ENCODE results near the gene ZNF70.
"Not testable (repeated sequence)": the region's sequence is repeated elsewhere in the genome, so short reads cannot be mapped to it uniquely, and the experiment has no call there.

Gene ZNF70

GRCh38 chr22:23760056-23760455 lies 9.1 kb upstream of the ZNF70 start:
- DNase-seq (ENCODE audit: low spot score) (no peak), FAIRE-seq (no peak)

DNA sequence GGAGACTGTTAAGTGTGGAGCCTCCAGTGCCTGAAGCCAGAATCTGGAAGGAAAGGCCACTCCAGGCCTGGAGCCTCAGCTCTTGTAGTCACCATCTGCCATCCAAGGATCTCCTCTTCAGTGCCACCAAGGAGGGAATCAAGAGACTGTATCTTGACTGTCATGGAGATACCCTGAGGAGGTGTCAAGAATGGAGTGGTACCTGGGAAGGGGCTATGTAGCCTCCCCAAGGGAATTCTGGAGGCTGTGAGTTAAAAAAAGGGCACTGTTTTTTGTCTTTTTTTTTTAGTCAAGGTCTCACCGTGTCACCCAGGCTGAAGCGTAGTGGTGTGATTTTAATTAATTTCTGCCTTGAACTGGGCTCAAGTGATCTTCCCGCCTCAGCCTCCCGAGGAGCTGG lies 8.7 kb upstream of the ZNF70 start:
- no peak for FAIRE-seq
- no peak for DNase-seq (ENCODE audit: low spot score)

DNA sequence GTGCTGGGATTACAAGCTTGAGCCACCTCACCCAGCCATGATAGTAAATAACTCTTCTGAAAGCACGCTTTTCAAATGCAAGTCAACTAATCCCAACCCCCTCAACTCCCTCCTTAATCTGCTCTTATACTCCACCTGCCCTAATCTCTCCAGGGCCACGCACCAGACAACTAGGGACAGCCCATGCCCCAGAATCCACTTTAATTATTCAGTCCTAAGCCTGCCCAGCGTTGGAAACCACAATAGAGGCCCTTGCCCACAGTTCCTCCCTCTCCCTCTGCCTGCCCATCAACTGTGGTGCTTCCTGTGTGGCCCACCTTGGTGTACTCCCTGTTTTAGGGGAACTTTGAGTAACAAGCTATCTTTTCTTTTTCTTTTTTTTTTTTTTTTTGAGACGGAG lies 6.0 kb upstream of the ZNF70 start:
- DNase-seq (ENCODE audit: low spot score): no peak
- no peak for FAIRE-seq

GRCh38 chr22:23755711-23756110 lies 4.8 kb upstream of the ZNF70 start:
- no peak for DNase-seq (ENCODE audit: low spot score)
- FAIRE-seq: no peak

DNA sequence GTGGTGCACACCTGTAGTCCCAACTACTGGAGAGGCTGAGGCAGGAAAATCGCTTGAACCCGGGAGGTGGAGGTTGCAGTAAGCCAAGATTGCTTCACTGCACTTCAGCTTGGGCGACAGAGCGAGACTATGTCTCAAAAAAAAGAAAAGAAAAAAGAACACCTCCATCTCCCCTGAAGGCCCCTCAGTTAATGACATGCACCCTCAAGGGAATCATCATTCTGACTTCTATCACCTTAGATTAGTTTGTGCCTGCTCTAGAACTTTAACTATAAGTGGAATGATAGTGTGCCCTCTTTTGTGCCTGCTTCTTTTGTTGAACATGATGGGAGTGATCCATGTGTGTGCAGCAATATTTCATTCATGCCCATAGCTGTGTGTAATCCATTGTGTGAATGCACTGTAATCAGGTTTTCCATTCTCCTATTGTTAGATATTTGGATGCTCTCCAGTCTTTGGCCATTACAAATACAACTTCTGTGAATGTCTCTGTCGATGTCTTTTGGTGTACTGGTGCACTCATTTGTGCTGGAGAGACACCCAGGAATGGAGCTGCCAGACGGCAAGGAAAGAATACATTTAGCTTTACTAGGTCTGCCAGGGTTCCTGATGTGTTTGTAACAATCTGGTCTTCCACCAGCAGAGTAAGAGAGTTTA lies 4.2 kb upstream of the ZNF70 start:
- DNase-seq (ENCODE audit: low spot score): no peak
- peak; percentile 59 for FAIRE-seq

DNA sequence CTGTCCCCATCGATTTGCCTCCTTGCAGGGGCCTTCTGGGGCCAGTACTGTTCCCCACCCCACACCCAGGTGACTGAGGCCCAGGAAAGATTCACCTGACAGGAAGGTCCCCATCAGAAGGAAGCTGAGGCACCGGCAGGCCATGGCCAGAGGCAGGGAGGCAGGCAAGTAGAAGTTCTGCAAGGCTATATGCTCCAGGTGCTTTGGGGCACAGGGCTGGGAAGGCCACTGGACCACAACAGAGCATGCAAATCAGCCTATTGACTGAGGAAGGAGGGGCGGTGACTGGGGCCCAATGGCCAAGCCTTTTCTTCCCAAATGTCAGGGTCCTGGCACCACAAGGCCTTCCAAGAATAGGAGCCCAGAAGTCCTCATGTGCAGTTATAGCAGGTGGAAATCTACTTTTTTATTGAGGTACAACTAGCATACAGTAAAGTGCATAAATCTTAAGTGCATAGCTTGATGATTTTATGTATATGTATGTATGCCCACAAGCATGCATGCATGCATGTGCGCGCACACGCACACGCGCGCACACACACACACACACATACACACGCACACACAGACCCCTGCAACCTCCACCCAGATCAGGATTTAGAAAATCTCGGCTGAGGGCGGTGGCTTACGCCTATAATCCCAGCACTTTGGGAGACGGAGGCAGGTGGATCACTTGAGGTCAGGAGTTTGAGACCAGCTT lies 3.5 kb upstream of the ZNF70 start, which contains the start of gene VPREB3:
TSS of gene VPREB3 (minus strand) at position 206 of the 700 bp plus-strand sequence. CDS start at position 144, 62 bp downstream.
- DNase-seq (ENCODE audit: low spot score): no peak
- FAIRE-seq: no peak

- no peak for FAIRE-seq
- no peak for DNase-seq (ENCODE audit: low spot score)
These were observed 2.5 kb upstream of the ZNF70 start for GRCh38 chr22:23753385-23753784.

DNA sequence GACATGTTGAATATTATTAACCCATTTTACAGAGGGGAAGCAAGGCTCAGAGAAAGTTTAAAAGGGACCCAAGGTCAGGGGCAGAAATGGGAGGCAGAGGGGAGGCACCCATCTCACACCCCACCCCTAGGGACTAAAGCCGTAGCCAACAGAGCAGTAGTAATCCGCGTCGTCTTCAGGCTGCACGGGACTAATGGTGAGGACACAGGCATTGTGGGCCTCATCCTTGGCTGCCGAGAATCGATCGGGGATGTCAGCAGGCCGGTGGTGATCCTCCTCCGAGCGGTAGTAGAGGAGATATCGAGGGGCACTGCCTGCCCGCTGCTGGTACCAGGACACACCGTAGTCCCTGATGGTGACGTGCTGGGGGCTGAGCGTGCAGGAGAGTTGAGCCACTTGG lies 1.8 kb upstream of the ZNF70 start:
- DNase-seq (ENCODE audit: low spot score) (no peak), FAIRE-seq (peak; percentile 52)

- no peak for FAIRE-seq
These were observed 1.3 kb upstream of the ZNF70 start for GRCh38 chr22:23752090-23752691.

GRCh38 chr22:23751441-23751996 lies 607 bp upstream of the ZNF70 start:
- FAIRE-seq: peak; percentile 91
- peak; percentile 63 for DNase-seq (ENCODE audit: low spot score)

More at GRCh38 chr22:23752090-23752691, 1.3 kb upstream of the ZNF70 start:
- DNase-seq (ENCODE audit: low spot score): no peak

- no peak for FAIRE-seq
These were observed 572 bp downstream of the ZNF70 start for GRCh38 chr22:23750367-23750713.

GRCh38 chr22:23749841-23750301 lies 1.0 kb downstream of the ZNF70 start:
- peak; percentile 77 for FAIRE-seq
- no peak for DNase-seq (ENCODE audit: low spot score)

More at GRCh38 chr22:23750367-23750713, 572 bp downstream of the ZNF70 start:
- DNase-seq (ENCODE audit: low spot score): no peak

DNA sequence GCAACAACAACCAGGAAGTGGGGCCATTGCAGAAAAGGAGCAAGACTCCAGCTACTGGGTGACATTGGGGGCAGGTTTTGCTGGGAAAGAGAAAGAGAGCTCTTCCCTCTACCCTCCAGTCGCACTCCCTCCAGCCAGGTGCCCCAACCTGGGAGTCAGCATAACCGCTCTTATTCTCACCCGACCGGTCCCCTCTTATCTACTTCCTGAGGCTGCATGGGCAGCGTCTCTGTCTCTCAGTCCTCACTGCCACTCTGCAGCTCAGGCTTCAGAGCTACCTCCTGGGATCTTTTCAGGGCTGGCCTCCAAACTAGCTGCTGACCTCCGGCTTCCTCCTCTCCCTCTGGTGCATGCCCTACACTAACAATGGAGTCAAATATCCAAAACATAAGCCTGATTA lies 5.1 kb downstream of the ZNF70 start:
- DNase-seq (ENCODE audit: low spot score): no peak
- FAIRE-seq: no peak

DNA sequence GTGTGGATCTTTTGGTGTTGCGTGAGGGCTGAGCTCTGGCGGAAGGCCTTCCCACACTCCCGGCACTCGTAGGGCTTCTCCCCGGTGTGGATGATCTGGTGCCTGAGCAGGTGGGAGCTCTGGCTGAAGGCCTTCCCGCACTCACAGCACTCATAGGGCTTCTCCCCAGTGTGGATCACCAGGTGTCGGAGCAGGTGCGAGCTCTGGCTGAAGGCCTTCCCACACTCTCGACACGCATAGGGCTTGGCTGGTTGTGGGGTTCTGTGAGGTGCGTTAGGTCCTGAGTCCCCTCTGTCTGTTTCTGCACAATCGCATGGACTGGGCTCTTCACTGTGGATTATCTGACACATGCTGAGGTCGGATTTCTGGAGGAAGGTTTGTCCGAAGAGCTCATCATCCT lies 6.4 kb downstream of the ZNF70 start:
- DNase-seq (ENCODE audit: low spot score) (no peak), FAIRE-seq (no peak)

GRCh38 chr22:23744001-23744400 lies 6.9 kb downstream of the ZNF70 start:
- no peak for FAIRE-seq
- DNase-seq (ENCODE audit: low spot score): no peak

- DNase-seq (ENCODE audit: low spot score) (no peak), FAIRE-seq (no peak)
These were observed 7.6 kb downstream of the ZNF70 start for GRCh38 chr22:23743303-23743705.

- peak; percentile 46 for FAIRE-seq
These were observed 8.2 kb downstream of the ZNF70 start for GRCh38 chr22:23742505-23743264.

GRCh38 chr22:23737696-23738095 lies 13.2 kb downstream of the ZNF70 start:
- DNase-seq (ENCODE audit: low spot score) (no peak), FAIRE-seq (no peak)

More at GRCh38 chr22:23742505-23743264, 8.2 kb downstream of the ZNF70 start:
- no peak for DNase-seq (ENCODE audit: low spot score)

DNA sequence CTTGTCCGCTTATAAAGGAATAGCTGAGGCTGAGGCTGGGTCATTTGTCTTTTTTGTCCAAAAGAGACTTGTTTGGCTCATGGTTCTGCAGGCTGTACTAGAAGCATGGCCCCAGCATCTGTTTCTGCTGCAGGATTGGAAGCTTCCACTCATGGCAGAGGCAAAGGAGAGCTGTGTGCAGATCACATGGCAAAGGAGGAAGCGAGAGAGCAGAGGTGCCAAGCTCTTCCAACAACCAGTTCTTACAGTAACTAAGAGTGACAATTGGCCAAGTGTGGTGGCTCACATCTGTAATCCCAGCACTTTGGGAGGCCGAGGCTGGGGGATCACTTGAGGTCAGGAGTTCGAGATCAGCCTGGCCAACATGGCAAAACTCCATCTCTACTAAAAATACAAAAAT lies 22.8 kb downstream of the ZNF70 start:
- not testable (repeated sequence) for FAIRE-seq; DNase-seq (ENCODE audit: low spot score)

DNA sequence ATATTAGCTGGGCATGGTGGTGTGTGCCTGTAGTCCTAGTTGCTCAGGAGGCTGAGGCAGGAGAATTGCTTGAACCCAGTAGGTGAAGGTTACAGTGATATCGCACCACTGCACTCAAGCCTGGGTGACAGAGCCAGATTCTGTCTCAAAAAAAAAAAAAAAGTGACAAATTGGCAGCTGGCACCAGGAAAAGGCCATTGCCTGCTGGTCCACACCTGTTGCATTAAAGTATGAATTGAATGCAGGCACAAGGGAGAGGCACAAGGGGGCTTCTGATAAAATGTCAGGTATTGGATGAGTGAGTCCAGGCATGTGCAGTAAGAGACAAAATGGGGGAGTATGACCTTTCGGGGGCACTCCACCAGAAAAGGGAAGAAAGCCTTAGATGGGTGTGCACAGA lies 28.2 kb downstream of the ZNF70 start:
- DNase-seq (ENCODE audit: low spot score): no peak
- no peak for FAIRE-seq

DNA sequence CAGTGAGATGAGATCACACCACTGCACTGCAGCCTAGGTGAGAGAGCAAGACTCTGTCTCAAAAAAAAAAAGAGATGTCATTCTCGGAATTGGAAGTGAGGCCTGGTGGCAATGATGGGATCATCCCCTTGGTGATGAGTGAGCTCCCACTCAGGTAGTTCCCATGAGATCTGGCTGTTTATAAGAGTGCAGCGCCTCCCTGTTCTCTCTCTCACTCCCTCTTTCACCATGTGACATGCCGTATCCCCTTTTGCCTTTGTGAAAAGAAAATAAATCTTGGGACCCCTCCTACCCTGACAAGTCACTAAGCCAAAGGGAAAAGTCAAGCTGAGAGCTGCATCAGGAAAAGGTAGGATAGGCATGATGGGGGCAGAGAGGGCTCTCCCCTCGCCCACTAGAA lies 28.8 kb downstream of the ZNF70 start:
- FAIRE-seq: no peak
- no peak for DNase-seq (ENCODE audit: low spot score)

All from urothelium cell line (cell line).